ENCODE data around the gene AP5Z1. TPM values are rescaled to one million over a fixed set of nuclear protein-coding genes. Genes with fewer than 3 reads are reported as not detected.

Gene AP5Z1
- total RNA-seq, 2 experiments from 2014 or later = 32.8 to 35.0 TPM

GRCh38 chr7:4745971-4746919 lies 29.2 kb upstream of the AP5Z1 start:
- H3K4me1 ChIP-seq (ENCODE audit: insufficient read depth, low read length, poor library complexity, severe bottlenecking) = peaks cover 27% of the 10 kb centered on the region
- H3K79me2 ChIP-seq (ENCODE audit: insufficient read depth, low read depth, low read length) = peaks cover 12% of the 10 kb centered on the region; the same call in 1 of the 2 replicates
- H3K4me3 ChIP-seq (ENCODE audit: low read depth, low read length, poor library complexity, severe bottlenecking) = peak overlapping the region; percentile 52
- ChIA-PET POLR2A (interaction anchor here (1.2 kb wide), 1 partner anchor 22 kb away, joined by 4 read pairs; no protein-coding TSS in a partner anchor), CTCF (ENCODE audit: unreplicated experiment) (no interaction called here)
- peaks cover 61% of the 10 kb centered on the region for H3K36me3 ChIP-seq (ENCODE audit: insufficient read depth, low read length)
- H3K9me2 ChIP-seq (ENCODE audit: insufficient read depth, low read length) = no peaks in the 10 kb centered on the region
- H3K27ac ChIP-seq (ENCODE audit: low read depth, low read length, poor library complexity, severe bottlenecking) = peak overlapping the region; percentile 64
- H4K20me1 ChIP-seq (ENCODE audit: insufficient read depth, low read length) = no peaks in the 10 kb centered on the region
- no TSS peak for BruUV-seq (replicated peaks)
- peak overlapping the region; percentile 79 for H3K4me2 ChIP-seq (ENCODE audit: low read length)
- DNase-seq (ENCODE audit: low spot score) = peak; percentile 19
- no peak for TF ChIP-seq CTCF (conservative IDR thresholded peaks at IDR 0.05; ENCODE audit: low read length)
- TF ChIP-seq EZH2phosphoT487 (IDR thresholded peaks at IDR 0.05; ENCODE audit: borderline replicate concordance, low read depth, low read length) = no peak
- intact Hi-C loops (cut with micrococcal nuclease; ENCODE audit: unreplicated experiment) = no loop called here
- H3K9me3 ChIP-seq (ENCODE audit: low read length) = no peaks in the 10 kb centered on the region
- H2AFZ ChIP-seq (ENCODE audit: low read length) = no peak overlapping the region; the same call in 1 of the 2 replicates

- intact Hi-C loops (cut with micrococcal nuclease; ENCODE audit: unreplicated experiment) = no loop called here
- Histone ChIP-seq H3K36me3 (ENCODE audit: insufficient read depth, low read length) (peaks cover 58% of the 10 kb centered on the region), H3K79me2 (ENCODE audit: insufficient read depth, low read depth, low read length) (peaks cover 12% of the 10 kb centered on the region; the same call in 1 of the 2 replicates), H3K4me3 (ENCODE audit: low read depth, low read length, poor library complexity, severe bottlenecking) (no peak overlapping the region), H2AFZ (ENCODE audit: low read length) (no peak overlapping the region), H3K4me1 (ENCODE audit: insufficient read depth, low read length, poor library complexity, severe bottlenecking) (peaks cover 27% of the 10 kb centered on the region), H4K20me1 (ENCODE audit: insufficient read depth, low read length) (no peaks in the 10 kb centered on the region), H3K9me3 (ENCODE audit: low read length) (no peaks in the 10 kb centered on the region), H3K9me2 (ENCODE audit: insufficient read depth, low read length) (no peaks in the 10 kb centered on the region), H3K27ac (ENCODE audit: low read depth, low read length, poor library complexity, severe bottlenecking) (no peak overlapping the region), H3K4me2 (ENCODE audit: low read length) (no peak overlapping the region)
- TF ChIP-seq CTCF (conservative IDR thresholded peaks at IDR 0.05; ENCODE audit: low read length) (no peak), EZH2phosphoT487 (IDR thresholded peaks at IDR 0.05; ENCODE audit: borderline replicate concordance, low read depth, low read length) (no peak)
- no TSS peak for BruUV-seq (replicated peaks)
- DNase-seq (ENCODE audit: low spot score) = no peak
- CTCF ChIA-PET (ENCODE audit: unreplicated experiment) = no interaction called here
- POLR2A ChIA-PET = no interaction called here
Observed at GRCh38 chr7:4747013-4747412, 28.4 kb upstream of the AP5Z1 start.

GRCh38 chr7:4747746-4748145 lies 27.7 kb upstream of the AP5Z1 start:
- CTCF ChIA-PET (ENCODE audit: unreplicated experiment) = no interaction called here
- intact Hi-C loops (cut with micrococcal nuclease; ENCODE audit: unreplicated experiment) = no loop called here
- H3K27ac ChIP-seq (ENCODE audit: low read depth, low read length, poor library complexity, severe bottlenecking) = no peak overlapping the region

More at GRCh38 chr7:4747746-4748145, 27.7 kb upstream of the AP5Z1 start:
- BruUV-seq (replicated peaks) = no TSS peak
- Histone ChIP-seq H3K79me2 (ENCODE audit: insufficient read depth, low read depth, low read length) (peaks cover 12% of the 10 kb centered on the region; the same call in 1 of the 2 replicates), H3K4me3 (ENCODE audit: low read depth, low read length, poor library complexity, severe bottlenecking) (no peak overlapping the region), H3K9me3 (ENCODE audit: low read length) (no peaks in the 10 kb centered on the region), H2AFZ (ENCODE audit: low read length) (no peak overlapping the region), H4K20me1 (ENCODE audit: insufficient read depth, low read length) (no peaks in the 10 kb centered on the region), H3K4me2 (ENCODE audit: low read length) (no peak overlapping the region), H3K36me3 (ENCODE audit: insufficient read depth, low read length) (peaks cover 51% of the 10 kb centered on the region), H3K9me2 (ENCODE audit: insufficient read depth, low read length) (no peaks in the 10 kb centered on the region), H3K4me1 (ENCODE audit: insufficient read depth, low read length, poor library complexity, severe bottlenecking) (peaks cover 27% of the 10 kb centered on the region)
- no peak for TF ChIP-seq EZH2phosphoT487 (IDR thresholded peaks at IDR 0.05; ENCODE audit: borderline replicate concordance, low read depth, low read length)
- TF ChIP-seq CTCF (conservative IDR thresholded peaks at IDR 0.05; ENCODE audit: low read length) = no peak
- POLR2A ChIA-PET = no interaction called here
- no peak for DNase-seq (ENCODE audit: low spot score)
